GM19395 (cell line): ENCODE measurements around the gene SGK1.

Source experiments
- ATAC-seq: cut with Tn5 transposase; IDR thresholded peaks from one replicate; pipeline ENCODE4 v1.9.1; 2021; ENCODE audit warnings: mild to moderate bottlenecking, moderate library complexity; ENCODE audit not compliant: unreplicated experiment

The SGK1 gene

DNA sequence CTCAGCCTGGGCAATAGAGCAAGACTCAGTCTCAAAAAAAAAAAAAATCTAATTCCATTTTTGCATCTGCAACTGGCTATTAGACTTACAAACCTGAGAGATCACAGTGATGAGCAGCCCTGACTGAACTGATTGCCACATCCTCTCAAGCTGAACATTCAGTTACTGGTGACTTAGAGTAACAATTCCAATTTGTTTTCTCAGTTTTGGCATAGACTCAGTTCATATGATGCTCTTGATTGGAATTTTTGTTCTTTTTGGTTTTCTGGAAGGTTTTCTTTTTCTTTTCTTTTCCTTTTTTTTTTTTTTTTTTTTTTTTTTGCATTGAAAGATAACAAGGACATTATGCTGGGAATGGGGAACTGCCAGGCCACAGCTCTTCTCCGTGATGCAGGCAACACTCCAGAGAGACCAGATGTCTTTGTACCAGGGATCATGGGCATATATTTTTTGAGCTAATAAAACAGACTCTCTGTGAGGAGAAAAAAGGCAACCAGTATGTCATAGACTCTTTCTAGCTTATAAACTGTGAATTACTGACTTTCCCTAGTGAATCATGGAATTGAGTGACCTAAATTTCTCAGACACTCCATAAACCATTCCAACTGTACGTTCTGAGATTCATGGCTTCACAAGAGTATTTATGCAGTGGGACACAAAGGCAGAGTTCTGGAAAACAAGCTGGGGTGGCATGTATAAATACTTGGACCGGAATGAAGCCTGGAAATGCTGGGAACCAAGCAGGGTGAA lies 179.5 kb downstream of the SGK1 start:
- ATAC-seq, result no peak

- ATAC-seq, result no peak
Observed at GRCh38 chr6:134134654-134135053, 183.3 kb downstream of the SGK1 start.

- ATAC-seq, result no peak
Observed at GRCh38 chr6:134132494-134133141, 185.3 kb downstream of the SGK1 start.

DNA sequence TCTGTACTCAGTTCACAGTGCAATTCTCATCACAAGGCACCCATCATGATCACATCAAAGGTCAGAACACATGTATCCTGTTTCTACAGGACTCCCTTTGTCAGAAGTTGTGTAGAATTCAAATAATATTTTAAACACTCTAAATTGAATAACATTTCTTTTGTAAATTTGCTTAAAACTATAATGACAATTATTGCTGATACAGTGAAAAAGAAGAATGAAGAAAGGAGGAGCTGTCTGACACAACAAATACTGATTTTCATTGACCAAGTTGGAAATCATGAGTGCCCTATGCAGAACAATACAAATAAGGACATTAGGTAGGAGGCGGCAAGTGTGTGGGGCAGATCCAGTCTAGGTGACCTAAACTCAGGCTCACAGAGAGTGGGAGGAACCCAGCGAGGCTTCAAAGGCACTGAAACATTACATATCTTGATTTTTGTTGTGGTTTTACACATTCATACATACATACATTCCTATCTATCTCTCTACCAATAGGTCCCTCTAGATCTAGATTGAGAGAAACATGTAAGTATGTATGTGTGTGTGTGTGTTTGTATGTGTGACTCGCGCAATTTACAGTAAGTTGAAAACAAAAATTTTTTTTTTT lies 186.3 kb downstream of the SGK1 start:
- ATAC-seq, result no peak

GRCh38 chr6:134128146-134128545 lies 189.8 kb downstream of the SGK1 start:
- no peak for ATAC-seq

DNA sequence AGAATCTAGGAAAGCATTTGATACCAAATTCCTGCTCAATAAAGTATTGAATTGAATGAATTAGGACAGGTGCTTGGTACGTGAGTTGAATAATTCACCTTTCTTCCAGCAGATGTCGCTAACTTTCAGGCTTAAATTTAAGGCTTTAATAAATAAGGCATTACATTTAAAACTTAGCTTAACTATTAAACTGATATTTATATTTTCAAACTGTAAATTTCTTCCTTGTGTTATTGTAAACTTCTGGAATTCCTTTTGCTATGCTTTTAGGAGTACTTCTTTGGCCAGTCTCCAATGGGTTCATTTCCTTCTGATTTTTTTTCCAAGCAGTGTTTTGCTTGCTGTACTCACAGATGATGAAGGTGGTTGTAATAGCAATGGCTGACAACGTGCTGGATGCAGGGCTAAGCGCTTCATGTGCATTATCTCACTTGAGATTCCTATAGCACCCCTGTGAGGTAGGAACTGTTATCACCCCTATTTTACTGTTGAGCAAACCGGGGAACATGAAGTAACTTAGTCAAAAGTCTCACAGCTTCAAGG lies 194.2 kb downstream of the SGK1 start:
- ATAC-seq, result peak; percentile 66

DNA sequence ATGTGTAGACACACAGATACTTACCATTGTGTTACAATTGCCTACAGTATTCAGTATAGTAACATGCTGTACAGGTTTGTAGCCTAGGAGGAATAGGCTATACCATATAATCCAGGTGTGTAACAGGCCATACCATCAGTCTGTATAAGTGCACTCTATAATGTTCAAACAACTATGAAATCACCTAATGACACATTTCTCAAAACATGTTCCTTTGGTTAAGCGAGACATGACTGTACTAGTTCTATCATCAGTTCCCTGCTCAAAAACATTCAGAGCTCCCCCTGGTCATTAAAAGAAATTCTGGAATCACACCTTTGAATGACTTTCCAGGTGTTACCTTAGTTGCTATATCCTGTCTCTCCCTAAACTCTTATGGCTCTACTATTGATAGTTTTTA lies 195.1 kb downstream of the SGK1 start:
- ATAC-seq, result no peak

- ATAC-seq, result no peak
Observed at GRCh38 chr6:134119486-134119885, 198.4 kb downstream of the SGK1 start.
